ENCODE results near the gene CC2D2B.
"Not testable (repeated sequence)": the region's sequence is repeated elsewhere in the genome, so short reads cannot be mapped to it uniquely, and the experiment has no call there.

CC2D2B gene

GRCh38 chr10:95905897-95906580 lies 1.7 kb upstream of the CC2D2B start:
- DNase-seq (ENCODE audit: low read depth in 2 of 2): not testable (repeated sequence)

- DNase-seq (ENCODE audit: low read depth in 2 of 2): peak; percentile 20 to 42
These were observed 909 bp upstream of the CC2D2B start for GRCh38 chr10:95906677-95907455.

GRCh38 chr10:95908450-95908849 lies 675 bp downstream of the CC2D2B start:
- DNase-seq (ENCODE audit: low read depth in 2 of 2): no peak

- DNase-seq (ENCODE audit: low read depth in 2 of 2): no peak
These were observed 1.8 kb downstream of the CC2D2B start for GRCh38 chr10:95909561-95909960.

GRCh38 chr10:95916039-95916438 lies 8.3 kb downstream of the CC2D2B start:
- DNase-seq (ENCODE audit: low read depth in 2 of 2): not testable (repeated sequence)

GRCh38 chr10:95920798-95921426 lies 13.1 kb downstream of the CC2D2B start:
- no peak for DNase-seq (ENCODE audit: low read depth in 2 of 2)

- no peak for DNase-seq (ENCODE audit: low read depth in 2 of 2)
These were observed 17.3 kb downstream of the CC2D2B start for GRCh38 chr10:95925033-95925432.

- DNase-seq (ENCODE audit: low read depth in 2 of 2): no peak
These were observed 27.7 kb downstream of the CC2D2B start for GRCh38 chr10:95935429-95935828.

- DNase-seq (ENCODE audit: low read depth in 2 of 2): no peak
These were observed 33.3 kb downstream of the CC2D2B start for GRCh38 chr10:95941115-95941514.

GRCh38 chr10:95963202-95963990 lies 55.6 kb downstream of the CC2D2B start:
- DNase-seq (ENCODE audit: low read depth in 2 of 2): no peak

- DNase-seq (ENCODE audit: low read depth in 2 of 2): no peak
These were observed 56.2 kb downstream of the CC2D2B start for GRCh38 chr10:95963991-95964389.

- no peak for DNase-seq (ENCODE audit: low read depth in 2 of 2)
These were observed 57.0 kb downstream of the CC2D2B start for GRCh38 chr10:95964756-95965155.

GRCh38 chr10:95976362-95977229 lies 68.8 kb downstream of the CC2D2B start:
- DNase-seq (ENCODE audit: low read depth in 2 of 2): no peak

- no peak for DNase-seq (ENCODE audit: low read depth in 2 of 2)
These were observed 74.4 kb downstream of the CC2D2B start for GRCh38 chr10:95982200-95982599.

- DNase-seq (ENCODE audit: low read depth in 2 of 2): no peak
These were observed 80.1 kb downstream of the CC2D2B start for GRCh38 chr10:95987685-95988426.

- DNase-seq (ENCODE audit: low read depth in 2 of 2): no peak
These were observed 80.9 kb downstream of the CC2D2B start for GRCh38 chr10:95988702-95989101.

- not testable (repeated sequence) for DNase-seq (ENCODE audit: low read depth in 2 of 2)
These were observed 86.6 kb downstream of the CC2D2B start for GRCh38 chr10:95994376-95994775.

GRCh38 chr10:95998255-95998784 lies 90.5 kb downstream of the CC2D2B start:
- no peak for DNase-seq (ENCODE audit: low read depth in 2 of 2)

GRCh38 chr10:96013956-96014355 lies 106.2 kb downstream of the CC2D2B start:
- DNase-seq (ENCODE audit: low read depth in 2 of 2): no peak
